NK-92 treated with Interleukin-12 subunit alpha and Interleukin-12 subunit beta, amount 100 ng/mL, for 24 hours (cell line): ENCODE data around the gene FICD.
"Not testable (repeated sequence)": the region's sequence is repeated elsewhere in the genome, so short reads cannot be mapped to it uniquely, and the experiment has no call there.

Experiments used
- DNase-seq: peaks from one replicate; lab custom pipeline; 2025; lab: John Stamatoyannopoulos, UW

The FICD gene

DNA sequence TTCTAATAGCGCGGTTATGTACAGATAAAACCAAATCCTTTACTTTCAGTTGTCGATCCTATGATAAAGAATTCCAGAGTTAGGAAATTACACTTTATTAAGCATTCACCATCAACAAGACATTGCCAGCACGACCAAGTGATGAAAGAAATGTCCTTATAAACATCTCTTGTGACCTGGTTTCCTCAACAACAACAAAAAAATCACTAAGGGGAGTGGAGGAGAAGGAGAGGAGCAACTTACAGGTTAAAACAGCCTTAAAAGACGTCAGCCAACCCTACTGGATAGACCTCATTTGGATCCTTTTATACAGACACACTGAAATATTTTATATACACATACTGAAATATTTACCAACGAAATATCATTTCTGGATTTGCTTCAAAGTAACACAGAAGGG is 23.1 kb downstream of the FICD start:
- no peak for DNase-seq

GRCh38 chr12:108538616-108539195 is 23.6 kb downstream of the FICD start:
- no peak for DNase-seq

- no peak for DNase-seq
These were observed 27.2 kb downstream of the FICD start for GRCh38 chr12:108542320-108542719.

DNA sequence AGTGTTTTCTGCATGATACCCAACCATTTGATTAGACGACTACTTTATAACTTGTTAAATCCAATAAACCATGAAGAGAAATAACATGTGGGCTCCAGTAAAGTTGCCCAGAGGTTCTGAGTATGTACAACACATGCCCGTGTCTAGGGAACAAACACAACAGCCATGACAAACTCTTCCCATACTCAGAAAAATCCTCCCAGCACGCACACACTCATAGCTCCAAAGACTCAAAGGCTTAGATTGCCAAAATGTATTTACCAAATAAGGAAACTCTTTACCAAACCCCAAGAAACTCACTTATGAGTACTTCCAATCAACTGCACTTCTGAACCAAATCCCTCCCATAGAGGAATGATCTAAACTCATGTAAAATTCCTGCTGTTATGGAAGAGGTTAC is 28.6 kb downstream of the FICD start:
- DNase-seq = no peak

- DNase-seq = no peak
These were observed 32.6 kb downstream of the FICD start for GRCh38 chr12:108547686-108548085.

GRCh38 chr12:108548954-108549521 is 34.0 kb downstream of the FICD start:
- DNase-seq = no peak

DNA sequence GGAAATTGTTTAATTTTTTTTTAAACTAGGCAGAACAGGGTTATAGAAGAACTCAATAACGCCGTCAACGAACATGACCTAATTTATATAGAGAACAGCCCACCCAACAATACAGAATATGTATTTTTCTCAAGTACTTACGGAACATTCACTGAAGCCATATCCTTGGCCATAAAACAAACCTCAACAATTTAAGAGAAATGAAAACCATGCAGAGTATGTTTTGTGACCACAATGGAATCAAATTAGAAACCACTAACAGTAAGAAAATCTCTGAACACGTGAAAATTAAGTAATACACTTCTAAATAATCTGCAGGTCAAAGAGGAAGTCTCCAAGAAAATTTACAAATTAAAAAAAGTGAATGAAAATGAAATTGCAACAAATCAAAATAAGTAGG is 36.5 kb downstream of the FICD start:
- DNase-seq = no peak

GRCh38 chr12:108553799-108554198 is 38.7 kb downstream of the FICD start:
- no peak for DNase-seq

DNA sequence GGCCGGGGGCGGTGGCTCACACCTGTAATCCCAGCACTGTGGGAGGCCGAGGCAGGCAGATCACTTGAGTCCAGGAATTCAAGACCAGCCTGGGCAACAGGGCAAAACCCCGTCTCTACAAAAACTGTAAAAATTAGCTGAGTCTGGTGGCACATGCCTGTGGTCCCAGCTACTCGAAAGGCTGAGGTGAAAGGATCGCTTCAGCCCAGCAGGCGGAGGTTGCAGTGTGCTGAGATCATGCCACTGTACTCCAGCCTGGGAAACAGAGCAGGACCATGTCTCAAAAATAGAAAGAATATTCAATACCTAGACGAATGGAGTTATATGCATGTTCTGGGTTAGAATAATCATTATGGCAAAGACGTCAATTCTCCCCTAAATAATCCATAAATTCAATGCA is 40.3 kb downstream of the FICD start:
- DNase-seq = not testable (repeated sequence)

DNA sequence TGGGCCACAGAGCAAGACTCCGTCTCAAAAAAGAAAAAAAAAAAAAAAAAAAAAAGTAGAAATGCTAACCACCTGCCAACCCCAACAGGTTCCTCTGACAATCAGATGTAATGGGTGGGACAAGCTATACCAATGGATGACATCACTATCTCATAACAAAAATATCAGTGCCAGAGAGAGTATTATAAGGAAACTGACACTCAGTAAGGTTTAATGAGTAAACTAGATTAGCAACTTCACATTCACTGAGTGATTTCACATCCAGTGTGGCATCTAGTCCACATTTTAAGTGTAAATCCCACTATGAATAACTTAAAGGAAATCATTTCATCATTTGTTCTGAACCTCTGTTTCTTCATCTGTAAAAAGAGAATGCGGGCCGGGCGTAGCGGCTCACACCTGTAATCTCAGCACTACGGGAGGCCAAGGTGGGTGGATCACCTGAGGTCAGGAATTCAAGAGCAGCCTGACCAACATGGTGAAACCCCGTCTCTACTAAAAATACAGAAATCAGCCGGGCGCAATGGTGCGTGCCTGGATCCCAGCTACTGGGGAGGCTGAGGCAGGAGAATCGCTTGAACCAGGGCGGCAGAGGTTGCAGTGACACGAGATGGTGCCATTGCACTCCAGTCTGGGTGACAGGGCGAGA is 44.1 kb downstream of the FICD start:
- DNase-seq = no peak

DNA sequence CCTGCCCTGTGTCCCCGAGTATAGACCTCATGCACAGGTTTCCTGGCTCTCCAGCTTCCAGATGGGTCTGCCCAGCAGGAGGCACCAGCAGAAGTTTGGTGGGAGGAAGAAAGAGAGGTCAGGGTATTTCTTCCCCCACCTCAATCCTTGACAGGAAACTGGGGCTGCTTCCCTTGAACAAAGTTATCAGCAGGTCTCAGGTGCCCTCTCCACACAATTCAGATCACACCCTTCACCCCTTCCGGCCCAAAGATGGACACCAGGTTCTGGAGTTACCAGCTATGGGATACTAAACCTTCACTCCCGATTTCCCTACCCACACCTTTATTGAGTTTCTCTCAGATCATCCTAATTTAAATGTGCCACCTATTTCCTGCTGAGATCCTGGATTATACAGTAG is 44.7 kb downstream of the FICD start:
- no peak for DNase-seq

- no peak for DNase-seq
These were observed 45.2 kb downstream of the FICD start for GRCh38 chr12:108560321-108560721.

GRCh38 chr12:108560752-108561719 is 46.0 kb downstream of the FICD start, which contains the start of gene SART3:
TSS of gene SART3 (minus strand) at chr12:108561173. CDS start at chr12:108561154, 19 bp downstream.
- DNase-seq = peak; percentile 60

DNA sequence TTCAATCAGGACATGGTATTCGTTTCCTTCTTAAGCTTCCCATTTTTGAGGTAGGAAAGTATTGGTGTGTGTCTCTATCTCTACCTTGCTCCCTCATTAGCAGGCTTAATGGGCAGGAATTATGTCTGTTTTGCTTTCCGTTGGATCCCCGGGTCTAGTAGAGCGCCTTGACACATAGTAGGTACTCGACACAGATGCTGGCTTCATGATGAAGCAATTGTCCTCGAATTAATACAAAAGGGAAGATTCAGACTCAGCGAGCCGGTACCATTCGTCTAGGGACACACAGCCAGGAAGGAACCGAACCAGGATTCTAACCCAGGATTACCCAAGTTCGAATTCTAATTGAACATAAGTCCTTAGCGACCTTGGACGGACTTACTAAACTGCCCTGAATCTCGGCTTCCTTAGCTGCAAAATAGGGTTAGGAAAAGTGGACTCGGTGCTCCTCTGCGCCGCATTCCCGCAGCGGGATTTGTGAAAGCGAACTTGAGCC is 46.8 kb downstream of the FICD start:
- no peak for DNase-seq

- peak; percentile 94 for DNase-seq
These were observed 47.5 kb downstream of the FICD start, which contains the start of gene ISCU for GRCh38 chr12:108562348-108563135. TSS of gene ISCU (plus strand) at chr12:108562596. CDS start at chr12:108562623, 27 bp downstream.

GRCh38 chr12:108563136-108563803 is 48.2 kb downstream of the FICD start:
- DNase-seq = peak; percentile 64

DNA sequence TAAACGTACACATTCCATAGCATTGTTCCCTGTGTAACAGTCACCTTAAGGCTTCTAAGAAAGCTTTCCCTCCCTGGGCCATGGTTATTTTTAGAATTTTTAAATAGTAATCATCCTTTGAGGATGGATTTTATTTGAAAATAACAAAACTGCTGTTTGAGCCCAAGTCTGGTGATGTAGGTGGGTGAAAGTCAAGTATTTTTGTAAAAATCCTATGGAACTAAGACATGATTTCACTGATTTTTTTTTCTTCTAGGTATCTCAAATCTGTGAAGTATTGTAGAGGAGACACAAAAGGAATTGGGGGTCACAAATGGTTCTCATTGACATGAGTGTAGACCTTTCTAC is 48.7 kb downstream of the FICD start:
- no peak for DNase-seq

GRCh38 chr12:108564724-108565123 is 49.6 kb downstream of the FICD start:
- DNase-seq = no peak

GRCh38 chr12:108565146-108565545 is 50.1 kb downstream of the FICD start:
- no peak for DNase-seq

DNA sequence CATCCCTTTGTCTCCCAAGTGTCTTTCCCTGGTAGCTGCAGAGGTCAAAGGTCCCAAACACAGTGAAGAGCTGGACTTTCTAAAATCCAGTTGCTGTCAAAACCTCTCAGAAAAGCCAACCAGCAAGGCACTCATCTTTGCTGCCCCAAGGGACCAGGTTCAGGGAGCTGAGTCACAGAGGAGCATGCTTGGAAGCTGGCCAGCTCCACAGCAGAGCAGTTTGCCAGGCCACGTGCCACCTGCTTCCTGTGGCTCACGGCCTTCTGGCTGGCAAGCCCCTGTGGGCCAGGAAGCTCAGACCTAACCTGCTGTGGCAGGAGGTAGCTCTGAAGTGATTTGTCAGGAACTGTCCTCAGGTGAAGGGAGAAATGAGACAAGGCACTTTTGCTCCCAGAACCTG is 50.9 kb downstream of the FICD start:
- no peak for DNase-seq

DNA sequence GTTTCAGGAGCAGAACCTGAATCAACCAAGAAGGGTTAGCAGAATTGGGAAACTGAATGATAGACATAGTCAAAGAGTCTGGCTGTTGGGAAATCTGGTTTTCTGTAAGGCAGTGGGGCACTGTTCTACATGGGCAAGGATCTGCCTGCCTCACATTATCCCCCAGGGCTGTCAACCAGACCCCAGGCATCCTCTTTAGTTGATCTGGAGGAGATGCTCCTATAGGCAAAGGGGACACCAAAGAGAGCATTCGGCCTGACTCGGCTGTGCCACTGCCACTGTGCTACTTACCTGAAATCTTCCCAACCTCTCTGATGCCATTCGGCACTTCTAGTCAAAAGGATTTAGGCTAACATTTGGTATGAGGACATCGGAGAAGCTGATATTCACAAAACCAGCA is 51.4 kb downstream of the FICD start:
- DNase-seq = no peak
